ENCODE measurements around the gene PLEKHA8.

The PLEKHA8 gene

DNA sequence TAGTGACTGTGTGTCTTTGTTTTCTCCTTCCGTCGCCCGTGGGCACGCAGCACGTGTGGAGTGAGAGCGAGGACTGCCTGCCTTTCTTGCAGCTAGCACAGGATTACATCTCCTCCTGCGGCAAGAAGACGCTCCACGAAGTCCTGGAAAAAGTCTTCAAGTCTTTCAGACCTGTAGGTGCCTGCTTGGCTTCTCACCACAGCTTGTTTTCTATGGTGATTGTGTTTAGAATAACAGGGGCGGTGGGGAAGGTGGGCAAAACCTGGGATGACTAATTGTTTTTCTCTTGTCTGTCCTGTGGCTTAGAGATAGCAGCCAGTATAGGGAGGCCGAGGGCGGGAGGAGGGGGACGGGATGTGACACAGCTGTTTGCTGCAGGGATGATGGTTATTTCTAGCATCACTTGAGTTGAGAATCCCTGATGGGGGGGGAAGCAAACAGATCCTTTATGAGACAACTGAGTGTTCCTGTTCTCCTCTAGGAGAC, 118.0 kb downstream of the PLEKHA8 start:
- DNase-seq (ENCODE audit: low read depth) = no peak

- DNase-seq (ENCODE audit: low read depth) = no peak
Measured at GRCh38 chr7:30147223-30147622, 119.0 kb downstream of the PLEKHA8 start.

GRCh38 chr7:30147785-30148184, 119.6 kb downstream of the PLEKHA8 start:
- no peak for DNase-seq (ENCODE audit: low read depth)

DNA sequence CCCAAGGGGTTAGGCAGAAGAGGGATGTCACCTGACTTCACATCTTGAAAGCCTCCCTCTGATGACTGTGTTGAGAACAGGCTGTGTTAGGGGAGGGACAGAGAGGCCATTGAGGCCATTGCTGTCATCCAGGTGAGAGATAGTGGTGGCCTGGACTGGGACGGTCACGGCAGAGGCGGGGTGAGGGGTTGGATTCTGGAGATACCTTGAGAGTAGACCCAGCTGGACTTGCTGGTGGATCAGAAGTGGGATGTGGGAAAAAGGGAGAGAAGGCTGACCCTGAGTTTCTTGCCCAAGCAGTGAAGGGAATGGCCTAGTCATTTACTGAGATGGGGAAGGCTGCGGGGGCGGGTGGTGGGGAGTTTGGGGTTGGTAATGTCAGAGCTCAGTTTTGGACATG, 120.2 kb downstream of the PLEKHA8 start:
- no peak for DNase-seq (ENCODE audit: low read depth)

- DNase-seq (ENCODE audit: low read depth) = no peak
Measured at GRCh38 chr7:30148951-30149459, 120.8 kb downstream of the PLEKHA8 start.

DNA sequence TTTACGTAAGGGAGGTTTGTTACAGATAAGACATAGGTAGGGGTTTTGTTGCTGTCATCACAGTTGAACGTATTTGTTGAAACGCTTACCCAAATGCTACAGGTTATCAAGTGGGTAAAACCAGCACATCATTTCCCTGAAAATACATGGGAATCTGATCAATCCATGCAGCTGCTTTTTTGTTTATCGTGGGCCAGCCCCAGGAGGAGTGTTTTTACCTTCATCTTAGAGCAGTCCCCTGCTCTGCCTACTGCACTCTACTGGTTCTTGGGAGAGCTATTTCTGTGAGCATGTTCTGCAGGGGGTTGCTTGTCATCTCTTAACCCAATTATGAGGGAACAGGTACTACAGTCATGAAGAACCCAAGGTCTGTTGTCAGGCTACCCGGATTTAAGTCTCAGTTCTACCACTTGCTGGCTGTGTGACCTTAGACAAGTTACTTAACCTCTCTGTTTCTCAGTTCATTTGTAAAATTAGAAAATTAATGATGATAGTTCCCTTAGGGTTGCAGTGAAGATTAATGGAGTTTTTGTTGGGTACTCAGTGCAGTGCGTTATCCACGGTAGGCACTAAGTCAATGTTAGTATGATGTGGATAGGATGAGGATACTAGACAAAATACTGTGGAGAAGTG, 121.5 kb downstream of the PLEKHA8 start:
- no peak for DNase-seq (ENCODE audit: low read depth)

DNA sequence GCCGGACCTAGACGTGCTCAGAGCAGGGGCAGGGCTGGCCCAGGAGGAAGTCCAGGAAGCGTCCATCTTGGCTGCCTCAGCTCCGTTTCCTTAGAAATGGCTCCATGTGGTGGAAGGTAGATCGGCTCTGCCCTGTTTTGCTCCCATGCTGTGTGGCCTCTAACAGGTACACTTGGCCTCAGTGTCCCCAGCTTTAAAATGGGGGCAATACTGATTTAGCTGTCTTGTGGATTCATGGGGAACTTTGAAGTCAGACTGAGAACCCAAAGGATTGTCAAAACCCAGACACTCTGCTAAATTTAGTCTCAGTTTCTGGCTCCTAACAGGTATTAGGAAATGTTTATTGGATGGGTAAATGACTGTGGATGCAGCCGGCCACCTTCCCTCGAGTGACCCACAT, 122.5 kb downstream of the PLEKHA8 start:
- DNase-seq (ENCODE audit: low read depth) = no peak

DNA sequence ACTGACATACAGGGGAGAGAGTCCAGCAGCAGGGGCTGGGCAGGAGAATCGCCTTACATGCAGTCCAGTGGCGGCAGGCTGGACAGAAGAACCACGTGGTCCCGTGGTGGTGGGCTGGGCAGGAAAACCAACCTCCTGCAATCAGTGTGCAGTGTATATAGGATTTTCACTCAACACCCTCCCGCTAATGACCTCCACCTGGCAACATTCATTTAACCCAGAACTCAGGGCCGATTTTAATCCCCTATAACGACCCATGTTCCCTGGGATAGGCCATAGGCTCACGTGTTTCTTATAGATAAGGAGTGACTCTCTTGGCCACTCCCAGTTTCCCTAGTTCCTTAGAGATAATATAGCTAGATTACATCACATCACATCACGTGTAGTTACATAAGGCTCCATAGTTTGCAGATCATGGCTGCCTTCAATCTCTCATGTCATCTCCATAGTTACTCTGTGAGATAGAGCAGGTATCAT, 125.9 kb downstream of the PLEKHA8 start:
- DNase-seq (ENCODE audit: low read depth) = no peak

DNA sequence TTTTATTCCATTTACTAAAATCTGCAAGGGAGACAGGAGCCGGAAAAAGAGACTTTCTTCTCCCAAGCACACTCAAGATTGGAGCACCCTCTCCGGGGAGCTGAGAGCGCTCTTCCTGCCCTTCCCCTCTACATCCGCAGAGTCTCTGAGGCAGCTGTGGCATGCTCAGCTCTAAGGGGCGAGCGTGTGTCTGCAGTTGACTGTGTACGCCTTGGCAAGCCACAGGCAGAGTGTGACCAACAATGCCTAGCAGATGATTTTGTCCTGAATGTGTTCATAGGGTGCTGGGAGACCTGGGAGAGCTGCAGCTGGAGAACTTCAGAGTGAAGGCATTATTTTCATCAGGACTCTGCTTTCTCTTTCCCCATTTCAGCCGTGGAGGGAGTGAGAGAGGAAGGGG, 127.3 kb downstream of the PLEKHA8 start:
- no peak for DNase-seq (ENCODE audit: low read depth)

GRCh38 chr7:30157204-30157603, 129.0 kb downstream of the PLEKHA8 start:
- no peak for DNase-seq (ENCODE audit: low read depth)

- DNase-seq (ENCODE audit: low read depth) = no peak
Measured at GRCh38 chr7:30159163-30159562, 131.0 kb downstream of the PLEKHA8 start.

GRCh38 chr7:30159698-30160143, 131.5 kb downstream of the PLEKHA8 start:
- DNase-seq (ENCODE audit: low read depth) = no peak

DNA sequence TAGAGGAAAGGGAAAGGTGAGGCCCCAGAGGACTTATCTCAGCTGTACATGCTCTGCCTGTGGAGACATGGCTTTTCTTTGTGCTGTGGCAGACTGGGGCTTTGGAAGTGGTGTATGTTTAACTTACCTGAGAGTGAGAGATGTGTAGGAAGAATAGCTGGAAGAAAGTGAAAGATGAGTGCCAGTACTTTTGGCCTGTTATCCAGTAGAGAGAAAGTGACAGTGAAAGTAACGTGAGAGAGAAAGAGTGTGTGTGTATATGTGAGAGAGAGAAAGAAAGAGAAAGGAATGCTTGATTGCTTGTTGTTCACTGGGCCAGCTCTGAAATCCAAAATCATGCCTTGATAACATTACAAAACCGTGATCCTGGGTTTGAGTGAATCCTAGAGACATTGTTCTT, 132.1 kb downstream of the PLEKHA8 start:
- DNase-seq (ENCODE audit: low read depth) = no peak

DNA sequence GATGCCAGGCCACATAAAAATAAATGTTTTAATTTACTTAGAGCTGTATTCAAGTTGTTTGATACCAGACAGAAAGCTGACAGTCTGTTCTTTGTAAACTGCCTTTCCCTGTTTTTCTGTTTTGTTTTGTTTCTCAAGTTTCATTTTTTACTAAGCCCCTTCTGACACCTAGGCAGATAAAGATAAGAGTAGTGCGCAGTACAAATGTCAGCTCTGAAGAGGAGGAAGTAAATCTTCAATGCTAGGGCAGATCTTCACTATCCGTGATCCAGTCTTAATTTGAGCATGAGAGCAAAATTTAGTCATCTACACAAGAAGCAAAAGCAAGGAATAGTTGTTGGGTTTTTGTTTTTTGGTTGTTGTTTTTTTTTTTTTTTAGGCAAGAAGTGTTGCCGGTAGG, 133.9 kb downstream of the PLEKHA8 start:
- no peak for DNase-seq (ENCODE audit: low read depth)

DNA sequence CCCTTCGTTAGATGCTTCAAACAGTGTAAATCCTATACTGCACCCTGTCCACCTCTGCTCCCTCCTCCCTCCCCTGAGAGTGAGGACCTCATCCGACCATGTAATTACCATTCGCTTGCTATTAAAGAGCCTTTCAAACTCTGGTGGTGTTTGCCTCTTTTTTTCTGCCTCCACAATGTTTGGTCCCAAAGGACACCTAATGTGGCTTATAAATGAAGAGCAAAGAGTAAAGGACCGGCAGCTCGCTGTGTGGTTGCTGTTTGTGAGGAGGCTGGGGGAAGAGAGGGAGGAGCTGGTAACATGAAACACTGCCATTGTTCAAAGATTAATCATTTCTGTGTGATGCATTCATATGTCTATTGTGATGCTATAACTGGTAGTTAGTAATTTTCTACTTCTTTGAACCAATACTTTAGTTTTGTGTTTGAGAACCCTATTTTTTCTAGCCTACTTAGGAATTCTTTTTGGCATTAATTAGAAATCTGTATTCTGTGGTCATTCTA, 134.5 kb downstream of the PLEKHA8 start:
- no peak for DNase-seq (ENCODE audit: low read depth)

- DNase-seq (ENCODE audit: low read depth) = no peak
Measured at GRCh38 chr7:30163231-30163894, 135.2 kb downstream of the PLEKHA8 start.

DNA sequence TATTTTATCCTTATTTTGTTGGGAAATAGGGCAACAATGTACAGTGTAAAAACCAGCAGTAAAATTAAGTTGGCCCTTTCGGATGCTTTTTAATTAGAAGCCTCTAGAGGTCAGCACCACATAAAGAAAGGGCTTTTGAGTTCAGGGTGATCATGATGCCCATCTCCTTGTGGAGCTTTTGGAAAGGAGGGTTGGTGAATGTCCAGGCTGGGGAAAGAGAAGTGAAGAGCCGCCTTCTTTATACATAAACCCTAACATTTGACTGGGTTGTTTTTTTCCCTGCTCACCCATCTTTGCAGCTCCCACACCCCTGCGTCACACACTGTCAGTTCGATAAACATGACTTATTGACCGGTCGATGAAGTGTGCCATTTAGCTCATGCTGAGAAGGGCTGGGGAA, 136.4 kb downstream of the PLEKHA8 start:
- no peak for DNase-seq (ENCODE audit: low read depth)

DNA sequence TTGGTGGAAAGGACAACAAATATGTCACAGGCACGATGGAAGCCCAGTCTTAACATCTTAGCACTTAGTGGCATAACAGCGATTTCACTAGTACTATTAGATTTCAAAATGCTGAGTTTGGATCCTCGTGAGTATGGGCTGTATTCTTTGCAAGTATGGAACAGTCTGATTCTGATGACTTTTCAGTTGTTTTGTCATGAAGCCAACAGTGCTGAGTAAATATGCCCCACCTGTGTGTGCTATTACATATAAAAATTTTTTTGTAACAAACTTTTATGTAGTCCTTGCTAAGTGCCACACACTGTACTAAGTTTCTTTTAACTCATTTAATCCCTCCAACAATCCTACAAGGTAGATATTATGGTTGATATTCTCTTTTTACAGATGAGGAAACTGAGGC, 137.4 kb downstream of the PLEKHA8 start:
- no peak for DNase-seq (ENCODE audit: low read depth)

DNA sequence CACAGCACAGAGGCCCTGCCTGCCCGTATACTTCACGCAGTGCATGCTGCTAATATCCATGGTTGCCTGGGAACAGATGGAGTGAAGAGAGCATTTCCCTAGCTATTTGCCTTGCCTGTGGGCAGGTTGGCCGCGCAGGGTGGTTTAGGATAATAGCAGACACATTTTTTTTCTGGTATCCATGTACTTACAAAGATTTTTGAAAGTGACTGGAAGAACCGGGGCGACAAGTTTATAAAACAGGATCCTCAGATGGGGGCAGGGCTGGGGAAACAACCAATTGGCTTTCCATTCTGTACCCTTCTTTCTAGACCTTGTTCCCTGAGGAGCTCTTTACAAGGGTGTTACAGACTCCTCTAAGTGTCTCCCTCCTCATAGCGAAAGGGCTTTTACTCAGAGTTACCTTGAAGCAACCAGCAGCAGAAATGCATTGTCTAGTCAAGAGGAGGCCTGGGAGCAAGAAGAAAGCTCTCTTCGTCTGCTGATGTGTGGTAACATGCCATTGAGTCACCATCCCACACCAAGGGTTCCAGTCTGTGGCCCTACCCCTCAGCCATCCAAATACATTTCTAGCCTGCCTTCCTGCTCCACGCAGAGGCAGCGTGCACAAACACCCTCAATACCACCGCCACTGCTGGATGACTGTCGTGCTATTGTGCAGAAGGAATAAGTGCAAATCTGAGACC, 138.1 kb downstream of the PLEKHA8 start:
- no peak for DNase-seq (ENCODE audit: low read depth)

DNA sequence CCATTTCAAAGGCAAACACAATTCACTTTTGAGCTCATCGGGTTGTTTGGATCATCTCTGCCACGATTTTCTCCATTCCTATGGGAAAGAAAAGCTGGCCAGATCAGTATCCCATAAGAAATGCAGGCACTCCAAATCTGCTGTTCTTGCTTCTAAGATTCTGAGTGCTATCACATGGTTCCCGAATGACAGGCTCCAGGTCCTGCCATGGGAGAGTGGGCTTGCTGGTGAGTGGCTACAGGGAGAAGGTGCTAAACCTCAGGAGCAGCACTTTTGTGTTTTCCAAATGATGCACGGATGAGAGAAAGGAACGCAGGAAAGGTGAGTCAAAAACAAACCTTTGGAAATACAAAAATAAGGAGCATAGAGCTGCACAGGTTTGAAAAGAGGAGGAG, 138.6 kb downstream of the PLEKHA8 start:
- no peak for DNase-seq (ENCODE audit: low read depth)

DNA sequence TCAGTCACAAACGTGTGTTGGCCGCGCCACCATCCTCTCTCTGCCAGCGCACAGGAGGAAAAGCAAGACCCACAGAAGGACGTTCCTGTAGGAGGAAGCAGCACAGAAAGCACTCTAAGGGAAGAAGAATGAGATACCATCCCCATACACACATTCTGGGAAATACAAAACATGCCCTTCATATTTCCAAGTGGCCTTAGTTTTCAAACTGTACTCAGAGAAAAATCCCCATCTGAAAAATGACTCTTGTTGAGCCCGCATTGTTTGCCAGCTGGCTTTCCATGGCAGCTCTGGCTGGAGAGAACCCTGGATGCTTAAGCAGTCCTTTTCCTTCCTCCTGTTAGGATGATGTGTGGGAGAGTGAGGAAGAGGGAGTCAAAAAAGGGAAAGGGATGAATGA, 139.7 kb downstream of the PLEKHA8 start:
- DNase-seq (ENCODE audit: low read depth) = no peak

DNA sequence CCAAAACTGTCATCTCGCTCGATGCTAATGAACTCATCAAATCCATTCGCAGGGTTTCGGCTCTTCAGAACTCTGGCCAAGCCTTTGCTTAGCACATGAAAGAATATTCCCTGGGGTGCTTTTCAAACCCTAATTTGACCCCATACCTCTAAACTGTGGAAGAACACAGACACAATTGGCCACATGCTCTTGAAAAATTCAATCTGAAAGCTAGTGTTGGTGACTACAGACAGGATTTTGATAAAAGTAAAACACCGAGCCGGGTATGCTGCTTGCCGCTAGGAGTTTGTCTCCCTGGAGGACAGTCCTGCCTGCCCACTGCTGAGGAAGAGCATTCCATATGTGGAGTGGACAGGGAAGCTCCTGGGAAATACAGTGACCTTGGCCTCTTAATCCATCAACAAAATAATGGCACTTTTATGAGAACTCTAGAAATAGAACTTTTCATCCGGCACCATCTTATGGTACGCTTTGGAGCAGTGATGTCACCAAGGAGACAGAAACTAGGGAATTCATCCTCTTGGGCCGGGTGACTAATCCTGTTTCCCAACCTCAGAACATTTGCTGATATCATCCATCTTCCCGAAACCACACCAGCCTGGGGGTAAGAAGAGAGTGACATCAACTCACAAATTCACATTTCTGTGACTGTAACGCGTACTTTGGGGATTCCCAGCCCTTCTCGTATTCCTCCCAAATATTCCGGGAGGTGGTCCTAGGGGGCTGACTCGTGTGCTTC, 140.8 kb downstream of the PLEKHA8 start:
- DNase-seq (ENCODE audit: low read depth) = no peak
